Lung (tissue), 12 donors: ENCODE measurements around the gene PEX13. TPM values are rescaled to one million over a fixed set of nuclear protein-coding genes. Genes with fewer than 3 reads are reported as not detected.

Source experiments
- ATAC-seq: fragments of 200-7000 bp; cut with Tn5 transposase; one replicate; pipeline ENCODE4 v1.9.1; 2020; ENCODE audit warnings: moderate number of reproducible peaks; ENCODE audit not compliant: insufficient read depth, low FRiP score
- DNase-seq, 3 donors: peaks; one replicate each; pipeline ENCODE4 v3.0.0-alpha.2; 2013 to 2017
- H3K27ac ChIP-seq, 2 donors: one replicate each; pipeline ENCODE4 v1.5.1; 2013; ENCODE audit warnings: mild to moderate bottlenecking in 2 of 2, moderate library complexity in 2 of 2, control low read depth in 1 of 2, inconsistent platforms in 1 of 2, low read depth in 1 of 2, low read length in 1 of 2
- H3K27me3 ChIP-seq, 3 donors: one replicate each; pipeline ENCODE4 v1.5.1; 2013; ENCODE audit warnings: low read length in 2 of 3; ENCODE audit not compliant: control insufficient read depth in 3 of 3, insufficient read depth in 3 of 3
- H3K36me3 ChIP-seq, 4 donors: one replicate each; pipeline ENCODE4 v1.5.1; 2013; ENCODE audit warnings: low read length in 4 of 4, mild to moderate bottlenecking in 1 of 4, moderate library complexity in 1 of 4; ENCODE audit not compliant: control insufficient read depth in 4 of 4, insufficient read depth in 4 of 4
- H3K4me1 ChIP-seq, 5 donors: one replicate each; pipeline ENCODE4 v1.5.1; 2013; ENCODE audit warnings: low read length in 5 of 5, mild to moderate bottlenecking in 2 of 5, moderate library complexity in 1 of 5; ENCODE audit not compliant: control insufficient read depth in 5 of 5, insufficient read depth in 5 of 5
- H3K4me3 ChIP-seq: one replicate; pipeline ENCODE4 v1.5.1; 2013; ENCODE audit warnings: mild to moderate bottlenecking, control low read depth, moderate library complexity
- H3K9ac ChIP-seq, 2 donors: one replicate each; pipeline ENCODE4 v1.5.1; 2013; ENCODE audit warnings: low read length in 2 of 2, control low read depth in 1 of 2; ENCODE audit not compliant: insufficient read depth in 1 of 2
- H3K9me3 ChIP-seq, 4 donors: one replicate each; pipeline ENCODE4 v1.5.1; 2013; ENCODE audit warnings: low read length in 3 of 4, mild to moderate bottlenecking in 1 of 4, moderate library complexity in 1 of 4; ENCODE audit not compliant: control insufficient read depth in 4 of 4, insufficient read depth in 3 of 4
- CTCF ChIP-seq: IDR thresholded peaks from 2 replicates; pipeline ENCODE4 v1.5.1; 2012; ENCODE audit warnings: mild to moderate bottlenecking; ENCODE audit errors: control extremely low read depth, extremely low read depth
- WGBS, 2 donors: extraction: QIAGEN DNeasy Blood & Tissue Kit; methylation state at CpG; one replicate each; pipeline ENCODE4 v1.1.7; 2013; 5-methylcytosine and 5-hydroxymethylcytosine counted together
- polyA plus RNA-seq, 2 donors: library from polyadenylated mRNA; stranded (reverse); fragments of 200-250 nt; gene quantifications; one replicate each; pipeline ENCODE4 v1.2.1, GENCODE V29; 2013
- total RNA-seq, 2 donors: library from RNA; depleted of rRNA in 1 of 2; stranded (reverse); fragments of >200 nt in 1 of 2; gene quantifications; one replicate each; pipeline ENCODE4 v1.2.1, GENCODE V29; 2014 to 2021
- donor health status: control.
- donor health status: control.
- donor health status: Bipolar disorder and iron deficiency.
- donor health status: healthy.
- donor health status: DM: yes; HTN: yes; CAD: no.

The PEX13 gene
- total and polyA plus RNA-seq, 4 donors: 11.1 to 45.1 (median 17.3) TPM

- DNase-seq: peak; percentile 80 to 88 (median 85)
- no peak for TF ChIP-seq CTCF
- Histone ChIP-seq H3K36me3 (peaks cover 0 to 7% (median 4%) of the 10 kb centered on the region in 4 donors), H3K9ac (peak overlapping the region; percentile 87 to 94), H3K4me3 (peak overlapping the region; percentile 91), H3K4me1 (peaks cover 0 to 12% (median 2%) of the 10 kb centered on the region in 5 donors), H3K27ac (peak overlapping the region; percentile 84 to 90), H3K9me3 (no peaks in the 10 kb centered on the region), H3K27me3 (no peaks in the 10 kb centered on the region)
- 0% methylated on average over 27 of the region's 27 CpGs for WGBS, 2 donors
- ATAC-seq: peak; percentile 77
Measured at GRCh38 chr2:61017003-61017555, 441 bp upstream of the PEX13 start.

- H3K36me3 ChIP-seq: peaks cover 0 to 7% (median 6%) of the 10 kb centered on the region in 4 donors
- no peaks in the 10 kb centered on the region for H3K9me3 ChIP-seq
- ATAC-seq (no peak), DNase-seq (peak in 1 of 3 donors; percentile 77)
- no peak for TF ChIP-seq CTCF
- 1% methylated on average over 7 of the region's 7 CpGs for WGBS, 2 donors
- peak overlapping the region; percentile 91 for H3K4me3 ChIP-seq
- H3K27me3 ChIP-seq: no peaks in the 10 kb centered on the region
- H3K27ac ChIP-seq: peak overlapping the region; percentile 84 to 90
- H3K9ac ChIP-seq: peak overlapping the region; percentile 94 to 98
- peaks cover 0 to 12% (median 2%) of the 10 kb centered on the region in 5 donors for H3K4me1 ChIP-seq
Measured at GRCh38 chr2:61018318-61018755, 817 bp downstream of the PEX13 start.

- no peak for ATAC-seq
- peaks cover 3 to 8% (median 6%) of the 10 kb centered on the region in 4 donors for H3K36me3 ChIP-seq
- peaks cover 0 to 12% (median 2%) of the 10 kb centered on the region in 5 donors for H3K4me1 ChIP-seq
- DNase-seq: peak in 1 of 3 donors; percentile 2
- peak overlapping the region; percentile 94 to 98 for H3K9ac ChIP-seq
- no peak overlapping the region for H3K4me3 ChIP-seq
- no peak overlapping the region for H3K27ac ChIP-seq
- TF ChIP-seq CTCF: no peak
- H3K9me3 ChIP-seq: no peaks in the 10 kb centered on the region
- WGBS, 2 donors: 30 to 42% methylated on average over 6 of the region's 6 CpGs
- no peaks in the 10 kb centered on the region for H3K27me3 ChIP-seq
Measured at GRCh38 chr2:61018798-61019197, 1.3 kb downstream of the PEX13 start.
